WTC11 (cell line): ENCODE results near the gene AP2S1. TPM values are rescaled to one million over a fixed set of nuclear protein-coding genes. Genes with fewer than 3 reads are reported as not detected.
A peak's percentile ranks its signal among the peaks of the same experiment; 100 is the strongest.

Experiments used
- ATAC-seq: fragments of 200-7000 bp; cut with Tn5 transposase; 2 replicates; pipeline ENCODE4 v1.10.0; 2021; ENCODE audit warnings: mild to moderate bottlenecking, moderate library complexity
- CTCF ChIA-PET: fragments of 300-600 bp; sonication (Branson Sonifier 250); formaldehyde crosslinking; loops from one replicate; lab custom pipeline; 2021; ENCODE audit warnings: antibody characterized with exemption; lab: Charles Lee
- POLR2A ChIA-PET: fragments of 350-600 bp; sonication (Branson Sonifier 250); formaldehyde crosslinking; loops from one replicate; lab custom pipeline; 2021; ENCODE audit warnings: antibody characterized with exemption; lab: Charles Lee
- DNase-seq: peaks from one replicate; pipeline ENCODE4 v3.0.0; 2021; ENCODE audit warnings: low spot score
- H3K27ac Mint-ChIP-seq: 2 replicates; pipeline ENCODE4 v1.8.0; 2021; ENCODE audit warnings: mixed read lengths
- H3K27me3 Mint-ChIP-seq: 2 replicates; pipeline ENCODE4 v1.8.0; 2021; ENCODE audit warnings: low read depth, mild to moderate bottlenecking, moderate library complexity, mixed read lengths
- H3K36me3 Mint-ChIP-seq: 2 replicates; pipeline ENCODE4 v1.8.0; 2021; ENCODE audit warnings: mixed read lengths
- H3K4me1 Mint-ChIP-seq: 2 replicates; pipeline ENCODE4 v1.8.0; 2022; ENCODE audit warnings: mixed read lengths
- H3K4me3 Mint-ChIP-seq: 2 replicates; pipeline ENCODE4 v1.8.0; 2021; ENCODE audit warnings: mild to moderate bottlenecking, moderate library complexity, mixed read lengths
- H3K9me3 Mint-ChIP-seq: 2 replicates; pipeline ENCODE4 v1.8.0; 2021; ENCODE audit warnings: mixed read lengths
- CDX4 ChIP-seq: fragments of 250-450 bp; sonication (Bioruptor Pico); IDR thresholded peaks from 2 replicates; pipeline ENCODE4 v1.9.0; 2021; ENCODE audit warnings: moderate library complexity, mild to moderate bottlenecking, inconsistent platforms, borderline replicate concordance
- ETV6 ChIP-seq: sonication (generic); formaldehyde crosslinking; IDR thresholded peaks from 2 replicates; pipeline ENCODE4 v1.8.1; 2022; ENCODE audit warnings: mild to moderate bottlenecking, missing genetic modification reagents
- GRHL2 ChIP-seq: fragments of 250-450 bp; sonication (Bioruptor Pico); IDR thresholded peaks from 2 replicates; pipeline ENCODE4 v1.8.0; 2022; ENCODE audit warnings: mild to moderate bottlenecking, moderate library complexity; ENCODE audit not compliant: insufficient replicate concordance, severe bottlenecking
- HMGA2 ChIP-seq: fragments of 250-450 bp; sonication (Bioruptor Pico); IDR thresholded peaks from 2 replicates; pipeline ENCODE4 v1.4.0; 2021; ENCODE audit warnings: mild to moderate bottlenecking, moderate library complexity
- HMGXB4 ChIP-seq: sonication (generic); formaldehyde crosslinking; IDR thresholded peaks from 2 replicates; pipeline ENCODE4 v1.8.1; 2023; ENCODE audit warnings: mild to moderate bottlenecking, moderate library complexity, missing genetic modification reagents
- KAT7 ChIP-seq: sonication (generic); formaldehyde crosslinking; IDR thresholded peaks from 2 replicates; pipeline ENCODE4 v1.8.1; 2023; ENCODE audit warnings: missing genetic modification reagents, mild to moderate bottlenecking, borderline replicate concordance
- MAX ChIP-seq: sonication (generic); formaldehyde crosslinking; IDR thresholded peaks from 2 replicates; pipeline ENCODE4 v1.8.0; 2022; ENCODE audit warnings: mild to moderate bottlenecking, missing genetic modification reagents
- MLX ChIP-seq: sonication (generic); formaldehyde crosslinking; IDR thresholded peaks from 2 replicates; pipeline ENCODE4 v1.8.1; 2023; ENCODE audit warnings: mild to moderate bottlenecking, missing genetic modification reagents, moderate library complexity
- MXD4 ChIP-seq: fragments of 250-450 bp; sonication (Bioruptor Pico); IDR thresholded peaks from 2 replicates; pipeline ENCODE4 v1.8.0; 2021; ENCODE audit warnings: mild to moderate bottlenecking, moderate library complexity, borderline replicate concordance
- NR2C2 ChIP-seq: sonication (generic); formaldehyde crosslinking; IDR thresholded peaks from 2 replicates; pipeline ENCODE4 v1.8.0; 2022; ENCODE audit warnings: mild to moderate bottlenecking, missing genetic modification reagents
- OVOL2 ChIP-seq: fragments of 250-450 bp; sonication (Bioruptor Pico); IDR thresholded peaks from 2 replicates; pipeline ENCODE4 v1.9.0; 2021; ENCODE audit warnings: mild to moderate bottlenecking, borderline replicate concordance
- PRRX2 ChIP-seq: fragments of 250-450 bp; sonication (Bioruptor Pico); IDR thresholded peaks from 2 replicates; pipeline ENCODE4 v1.8.0; 2021; ENCODE audit warnings: mild to moderate bottlenecking
- RELA ChIP-seq: sonication (generic); formaldehyde crosslinking; IDR thresholded peaks from 2 replicates; pipeline ENCODE4 v1.8.1; 2022; ENCODE audit warnings: missing genetic modification reagents, mild to moderate bottlenecking, borderline replicate concordance
- SP1 ChIP-seq: sonication (generic); formaldehyde crosslinking; conservative IDR thresholded peaks from 2 replicates; pipeline ENCODE4 v1.8.1; 2022; ENCODE audit warnings: missing genetic modification reagents
- ZBTB43 ChIP-seq: sonication (generic); formaldehyde crosslinking; IDR thresholded peaks from 2 replicates; pipeline ENCODE4 v1.8.1; 2023; ENCODE audit warnings: mild to moderate bottlenecking, missing genetic modification reagents
- ZNF263 ChIP-seq: sonication (generic); formaldehyde crosslinking; IDR thresholded peaks from 2 replicates; pipeline ENCODE4 v1.8.1; 2022; ENCODE audit warnings: low read depth, mild to moderate bottlenecking, moderate library complexity, missing genetic modification reagents
- ZNF396 ChIP-seq: fragments of 250-450 bp; sonication (Bioruptor Pico); IDR thresholded peaks from 2 replicates; pipeline ENCODE4 v1.8.0; 2021; ENCODE audit warnings: mild to moderate bottlenecking, moderate library complexity, borderline replicate concordance
- ZNF532 ChIP-seq: fragments of 250-450 bp; sonication (Bioruptor Pico); IDR thresholded peaks from 2 replicates; pipeline ENCODE4 v1.9.0; 2021; ENCODE audit warnings: mild to moderate bottlenecking, borderline replicate concordance
- ZNF671 ChIP-seq: fragments of 250-450 bp; sonication (Bioruptor Pico); IDR thresholded peaks from 2 replicates; pipeline ENCODE4 v1.8.0; 2021; ENCODE audit warnings: mild to moderate bottlenecking
- total RNA-seq: library from RNA; stranded (reverse); gene quantifications from 3 replicates; pipeline ENCODE4 v1.2.3, GENCODE V29; 2021

The AP2S1 gene
- total RNA-seq, 1 experiment from 2014 or later: 249 TPM

GRCh38 chr19:46844067-46844489 lies 6.6 kb downstream of the AP2S1 start:
- Mint-ChIP-seq H3K4me1 (peaks cover 2% of the 10 kb centered on the region), H3K9me3 (no peaks in the 10 kb centered on the region), H3K27me3 (no peaks in the 10 kb centered on the region), H3K4me3 (no peak overlapping the region), H3K27ac (0 out of 2 replicates have a peak overlapping the region, but pooled peaks have one; percentile 3), H3K36me3 (peaks cover 32% of the 10 kb centered on the region)
- ATAC-seq: no peak
- CTCF ChIA-PET: interaction anchor here (0.8 to 1.4 kb wide), 2 partner anchors 90 to 147 kb away, joined by 3 to 4 read pairs; no protein-coding TSS in a partner anchor
- no peak for TF ChIP-seq ZNF671 (CRISPR knock-in tag)
- no peak for TF ChIP-seq ZBTB43
- no peak for TF ChIP-seq ZNF532 (CRISPR knock-in tag)
- TF ChIP-seq MXD4 (CRISPR knock-in tag): no peak
- TF ChIP-seq NR2C2 (CRISPR knock-in tag): no peak
- no peak for TF ChIP-seq RELA (CRISPR knock-in tag)
- TF ChIP-seq CDX4: no peak
- no peak for TF ChIP-seq ZNF263
- no peak for TF ChIP-seq ETV6 (CRISPR knock-in tag)
- TF ChIP-seq HMGA2 (CRISPR knock-in tag): no peak
- no peak for TF ChIP-seq ZNF396 (CRISPR knock-in tag)
- TF ChIP-seq MLX (CRISPR knock-in tag): no peak
- TF ChIP-seq SP1 (CRISPR knock-in tag): no peak
- DNase-seq: no peak
- POLR2A ChIA-PET: no interaction called here

GRCh38 chr19:46842791-46843190 lies 7.9 kb downstream of the AP2S1 start:
- no peak overlapping the region for H3K27ac Mint-ChIP-seq
- H3K36me3 Mint-ChIP-seq: peaks cover 38% of the 10 kb centered on the region
- H3K27me3 Mint-ChIP-seq: no peaks in the 10 kb centered on the region
- no peak for ATAC-seq
- no peaks in the 10 kb centered on the region for H3K4me1 Mint-ChIP-seq
- TF ChIP-seq MAX (no peak), KAT7 (CRISPR knock-in tag) (no peak), RELA (CRISPR knock-in tag) (no peak), GRHL2 (CRISPR knock-in tag) (no peak), OVOL2 (CRISPR knock-in tag) (no peak), MLX (CRISPR knock-in tag) (no peak), HMGXB4 (CRISPR knock-in tag) (no peak), PRRX2 (CRISPR knock-in tag) (no peak)
- H3K9me3 Mint-ChIP-seq: no peaks in the 10 kb centered on the region
- POLR2A ChIA-PET: no interaction called here
- DNase-seq: no peak
- CTCF ChIA-PET: interaction anchor here (1.6 to 2.1 kb wide), 2 partner anchors 85 to 89 kb away, joined by 6 to 8 read pairs; no protein-coding TSS in a partner anchor
- no peak overlapping the region for H3K4me3 Mint-ChIP-seq
